Esophagus squamous epithelium (tissue), 4 donors: Measurements from ENCODE around the gene METTL1.

Source experiments
- POLR2A ChIP-seq, 4 donors: fragments of 450-650 bp; IDR thresholded peaks; one replicate each; pipeline ENCODE4 v1.6.1; 2017; ENCODE audit warnings: antibody characterized with exemption in 4 of 4, mild to moderate bottlenecking in 4 of 4, moderate library complexity in 3 of 4
- TF ChIP-seq, protein P1 (sequence below), 6 experiments: fragments of 450-650 bp in 4 of 6; fragments of 200-600 bp in 2 of 6; sonication (generic) in 2 of 6; IDR thresholded peaks; one replicate each; pipeline ENCODE4 v1.5.1; 2016 to 2019; ENCODE audit warnings: antibody characterized with exemption in 6 of 6, mild to moderate bottlenecking in 4 of 6, moderate library complexity in 4 of 6

DNA sequence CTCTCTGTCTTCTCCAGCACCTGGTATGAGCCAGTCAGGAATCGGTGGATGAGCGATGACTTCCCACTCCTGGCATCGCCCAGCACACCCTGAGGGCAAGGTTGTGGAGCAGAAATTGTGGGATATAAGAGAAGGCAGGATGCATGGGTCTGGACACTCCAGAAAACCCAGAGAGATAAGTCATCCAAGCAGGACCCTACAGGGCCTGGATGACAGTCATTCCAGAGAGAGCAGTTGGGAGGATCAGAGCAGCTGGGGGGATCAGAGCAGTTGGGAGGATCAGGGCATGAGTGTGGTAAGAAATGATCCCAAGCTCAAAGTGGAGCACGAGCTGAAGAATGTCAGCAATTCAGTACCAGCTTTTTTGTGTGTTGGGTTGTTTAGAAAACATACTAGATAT lies 37.3 kb downstream of the METTL1 start:
- TF ChIP-seq, protein P1, sequence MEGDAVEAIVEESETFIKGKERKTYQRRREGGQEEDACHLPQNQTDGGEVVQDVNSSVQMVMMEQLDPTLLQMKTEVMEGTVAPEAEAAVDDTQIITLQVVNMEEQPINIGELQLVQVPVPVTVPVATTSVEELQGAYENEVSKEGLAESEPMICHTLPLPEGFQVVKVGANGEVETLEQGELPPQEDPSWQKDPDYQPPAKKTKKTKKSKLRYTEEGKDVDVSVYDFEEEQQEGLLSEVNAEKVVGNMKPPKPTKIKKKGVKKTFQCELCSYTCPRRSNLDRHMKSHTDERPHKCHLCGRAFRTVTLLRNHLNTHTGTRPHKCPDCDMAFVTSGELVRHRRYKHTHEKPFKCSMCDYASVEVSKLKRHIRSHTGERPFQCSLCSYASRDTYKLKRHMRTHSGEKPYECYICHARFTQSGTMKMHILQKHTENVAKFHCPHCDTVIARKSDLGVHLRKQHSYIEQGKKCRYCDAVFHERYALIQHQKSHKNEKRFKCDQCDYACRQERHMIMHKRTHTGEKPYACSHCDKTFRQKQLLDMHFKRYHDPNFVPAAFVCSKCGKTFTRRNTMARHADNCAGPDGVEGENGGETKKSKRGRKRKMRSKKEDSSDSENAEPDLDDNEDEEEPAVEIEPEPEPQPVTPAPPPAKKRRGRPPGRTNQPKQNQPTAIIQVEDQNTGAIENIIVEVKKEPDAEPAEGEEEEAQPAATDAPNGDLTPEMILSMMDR (IDR thresholded peaks at IDR 0.05): no peak
- no peak for TF ChIP-seq POLR2A (IDR thresholded peaks at IDR 0.05)
